GM21528 (cell line): ENCODE measurements around the gene MATK.
"Not testable (repeated sequence)": the region's sequence is repeated elsewhere in the genome, so short reads cannot be mapped to it uniquely, and the experiment has no call there.

Source experiments
- ATAC-seq: cut with Tn5 transposase; IDR thresholded peaks from one replicate; pipeline ENCODE4 v1.9.1; 2021; ENCODE audit warnings: mild to moderate bottlenecking, moderate library complexity; ENCODE audit not compliant: unreplicated experiment, low FRiP score

MATK gene

DNA sequence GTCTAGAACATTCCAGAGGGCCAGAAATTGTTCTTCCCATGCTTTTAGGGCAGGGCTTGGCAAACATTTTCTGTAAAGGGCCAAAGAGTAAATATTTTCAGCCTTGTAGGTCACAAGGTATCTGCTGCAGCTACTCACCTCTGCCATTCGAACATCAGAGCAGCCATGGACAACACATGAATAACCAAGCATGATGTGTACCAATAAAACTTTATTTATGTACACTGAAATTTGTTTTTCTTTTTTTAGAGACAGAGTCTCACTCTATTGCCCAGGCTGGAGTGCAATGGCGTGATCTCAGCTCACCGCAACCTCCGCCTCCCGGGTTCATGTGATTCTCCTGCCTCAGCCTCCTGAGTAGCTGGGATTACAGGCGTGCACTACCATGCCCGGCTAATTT lies 28.5 kb downstream of the MATK start:
- ATAC-seq = not testable (repeated sequence)

DNA sequence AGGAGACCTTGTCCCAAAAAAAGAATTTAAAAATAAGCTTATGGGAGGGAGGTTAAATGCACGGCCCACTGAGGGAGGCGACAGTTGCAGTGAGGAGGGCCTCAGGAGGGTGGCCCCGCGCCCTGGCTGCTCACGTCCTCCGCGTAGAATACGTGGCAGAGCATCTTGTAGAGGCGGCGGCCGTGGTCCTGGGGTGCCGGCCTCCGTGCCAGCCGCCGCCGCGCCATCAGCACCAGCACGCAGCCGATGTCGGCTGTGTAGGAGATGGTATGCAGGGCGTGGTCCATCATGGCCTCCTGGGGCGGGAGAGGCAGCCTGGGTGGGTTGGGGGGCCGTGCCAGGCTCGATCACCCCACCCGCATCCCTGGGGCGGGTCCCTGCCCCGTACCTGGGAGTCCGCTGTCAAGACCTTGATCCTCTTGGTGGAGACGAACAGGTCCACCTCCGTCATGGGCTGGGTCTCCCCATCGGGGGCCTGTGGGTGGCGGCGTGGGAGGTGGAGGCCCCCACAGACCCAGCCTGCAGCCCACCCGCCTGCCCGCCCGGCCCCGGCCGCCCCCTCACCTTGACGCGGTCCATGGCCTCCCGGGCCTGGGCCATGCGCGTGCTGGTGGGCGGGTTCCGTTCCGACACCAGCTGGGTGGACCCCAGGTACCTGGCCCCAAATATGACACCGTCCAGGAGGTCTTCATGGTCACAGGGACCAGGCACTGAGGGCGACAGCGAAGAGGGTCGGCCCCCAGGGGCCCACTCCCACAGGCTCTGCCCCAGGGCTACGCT lies 32.4 kb downstream of the MATK start:
- ATAC-seq = no peak

DNA sequence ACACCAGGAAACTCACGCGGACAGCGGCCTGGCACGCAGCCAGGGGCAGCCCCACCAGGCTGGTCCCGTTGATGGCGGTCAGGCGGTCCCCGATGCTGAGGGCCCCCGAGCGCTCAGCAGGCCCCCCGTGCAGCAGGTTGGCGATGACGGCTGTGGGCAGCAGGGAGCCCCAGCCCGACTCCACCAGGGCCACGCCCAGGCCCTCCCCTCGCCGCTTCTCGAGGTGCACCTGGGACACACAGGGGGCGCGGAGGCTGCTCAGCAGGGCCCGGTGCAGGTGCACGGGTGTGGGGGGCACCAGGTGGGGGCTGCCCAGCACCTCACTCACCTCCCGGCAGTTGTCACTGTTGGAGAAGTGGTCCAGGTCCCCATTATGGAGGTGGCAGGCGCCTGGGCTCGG lies 33.7 kb downstream of the MATK start:
- ATAC-seq = no peak

DNA sequence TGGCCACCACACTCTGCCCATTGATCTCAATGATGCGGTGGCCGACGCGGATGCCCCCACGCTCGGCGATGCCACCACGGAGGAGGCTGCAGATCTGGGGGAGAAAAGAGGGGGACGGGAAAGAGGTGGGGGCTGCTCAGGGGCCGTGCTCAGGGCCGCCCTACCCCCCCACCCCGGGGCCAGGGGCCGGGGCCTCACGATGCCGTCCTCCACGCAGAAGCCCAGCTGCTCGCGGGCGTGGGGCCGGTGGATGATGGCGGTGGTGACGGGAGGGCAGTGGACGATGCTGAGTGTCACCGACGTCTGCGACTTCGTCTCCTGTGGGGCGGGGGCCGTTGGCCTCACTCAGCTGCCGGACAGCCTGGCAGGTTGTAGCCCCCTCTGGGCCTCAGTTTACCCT lies 34.9 kb downstream of the MATK start:
- no peak for ATAC-seq

DNA sequence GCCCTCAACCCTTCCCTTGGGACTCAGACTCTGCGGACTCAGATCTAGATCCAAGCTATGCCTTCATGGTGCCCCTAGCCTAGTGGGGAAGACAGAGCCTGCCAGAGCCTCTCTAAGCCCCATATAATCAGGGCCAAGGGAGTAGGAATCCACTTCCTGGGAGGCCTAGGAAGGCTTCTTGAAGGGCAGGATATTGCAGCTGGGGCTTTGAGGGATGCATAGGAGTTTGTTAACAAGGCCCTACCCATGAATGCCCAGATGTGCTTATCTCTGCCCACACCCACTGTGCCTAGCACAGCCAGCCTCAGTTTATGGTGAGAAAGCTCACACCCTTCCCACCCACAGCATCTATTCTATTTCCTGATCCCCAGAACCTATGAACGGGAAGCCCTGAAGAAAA lies 36.0 kb downstream of the MATK start:
- ATAC-seq = no peak

DNA sequence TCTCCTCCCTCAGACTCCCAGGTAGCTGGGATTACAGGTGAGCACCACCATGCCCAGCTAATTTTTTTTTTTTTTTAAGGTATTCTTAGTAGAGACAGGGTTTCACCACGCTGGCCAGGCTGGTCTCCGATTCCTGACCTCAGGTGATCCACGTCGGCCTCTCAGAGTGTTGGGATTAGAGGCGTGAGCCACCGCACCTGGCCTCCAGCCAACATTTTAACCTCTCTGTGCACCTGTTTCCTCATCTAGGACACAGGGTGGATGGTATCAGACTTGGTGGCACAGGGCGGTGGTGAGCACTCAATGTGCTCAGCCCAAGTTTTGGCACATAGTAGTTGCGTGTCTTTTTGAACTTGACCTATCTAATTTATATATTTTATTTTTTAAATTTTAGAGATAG lies 37.2 kb downstream of the MATK start:
- no peak for ATAC-seq

DNA sequence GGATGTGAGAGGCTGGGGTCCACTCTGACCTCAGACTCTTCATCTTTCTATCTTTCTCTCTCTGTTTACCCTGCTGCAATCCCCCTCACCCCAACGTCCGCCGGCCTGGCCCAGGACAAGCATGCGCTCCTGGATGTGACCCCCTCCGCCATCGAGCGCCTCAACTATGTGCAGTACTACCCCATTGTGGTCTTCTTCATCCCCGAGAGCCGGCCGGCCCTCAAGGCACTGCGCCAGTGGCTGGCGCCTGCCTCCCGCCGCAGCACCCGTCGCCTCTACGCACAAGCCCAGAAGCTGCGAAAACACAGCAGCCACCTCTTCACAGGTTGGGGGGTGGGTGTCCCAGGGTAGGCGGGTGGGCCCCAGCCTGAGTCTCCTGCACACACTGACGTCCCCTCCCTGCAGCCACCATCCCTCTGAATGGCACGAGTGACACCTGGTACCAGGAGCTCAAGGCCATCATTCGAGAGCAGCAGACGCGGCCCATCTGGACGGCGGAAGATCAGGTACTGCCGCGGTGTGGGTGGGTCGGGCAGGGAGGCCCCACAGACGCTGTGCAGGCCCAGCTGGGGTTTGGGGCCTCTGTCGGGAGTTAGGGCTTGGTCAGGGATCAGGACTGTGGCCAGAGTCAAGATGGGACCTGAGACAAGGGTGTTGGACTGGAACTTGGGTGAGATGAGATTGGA lies 39.7 kb downstream of the MATK start:
- no peak for ATAC-seq

DNA sequence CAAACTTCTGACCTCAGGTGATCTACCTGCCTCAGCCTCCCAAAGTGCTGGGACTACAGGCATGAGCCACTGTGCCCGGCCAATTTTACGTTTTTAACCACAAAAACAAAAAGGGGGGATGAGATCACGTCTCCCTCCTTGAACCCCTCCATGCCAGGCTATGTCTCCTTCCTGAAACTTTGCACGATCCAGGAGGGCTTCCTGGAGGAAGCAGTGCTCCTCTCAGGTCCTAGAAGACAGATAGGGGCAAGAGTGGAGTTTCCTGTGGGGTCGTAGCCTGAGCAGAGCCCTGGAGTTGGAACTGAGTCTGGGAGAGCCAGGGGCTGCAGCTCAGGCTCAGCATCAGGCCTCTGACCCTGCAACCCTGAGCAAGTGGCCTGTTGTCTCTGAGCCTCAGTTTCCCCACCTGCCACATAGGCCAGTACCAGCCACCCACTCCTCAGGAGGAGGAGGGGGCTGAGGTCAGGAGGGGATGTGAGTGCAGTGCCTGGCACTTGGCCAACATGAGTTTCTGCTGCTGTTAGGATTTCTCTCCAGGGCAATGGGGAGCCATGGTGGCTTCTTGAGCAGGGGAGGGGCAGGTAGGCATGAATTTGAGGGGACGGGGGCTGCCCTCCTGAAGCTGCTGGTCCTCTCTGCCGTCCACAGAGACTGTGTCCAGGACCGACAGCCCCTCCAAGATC lies 40.7 kb downstream of the MATK start:
- ATAC-seq = no peak

DNA sequence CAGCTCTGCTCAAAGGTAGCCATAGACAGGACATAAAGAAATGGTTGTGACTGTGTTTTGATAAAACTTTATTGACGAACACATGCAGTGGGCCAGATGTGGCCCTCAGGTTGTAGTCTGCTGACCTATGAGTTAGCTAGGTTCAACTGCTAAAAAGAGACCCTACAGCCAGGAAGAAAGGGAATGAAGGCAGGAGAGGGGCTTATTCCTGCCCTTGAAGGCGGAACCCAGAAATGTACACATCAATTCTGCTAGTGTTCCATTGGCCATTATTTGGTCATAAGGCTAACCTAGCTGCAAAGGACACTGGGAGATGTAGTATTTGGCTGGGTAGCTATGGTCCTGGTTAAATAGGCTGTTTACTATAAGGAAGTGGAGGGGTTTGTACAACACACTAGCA lies 42.7 kb downstream of the MATK start:
- no peak for ATAC-seq

DNA sequence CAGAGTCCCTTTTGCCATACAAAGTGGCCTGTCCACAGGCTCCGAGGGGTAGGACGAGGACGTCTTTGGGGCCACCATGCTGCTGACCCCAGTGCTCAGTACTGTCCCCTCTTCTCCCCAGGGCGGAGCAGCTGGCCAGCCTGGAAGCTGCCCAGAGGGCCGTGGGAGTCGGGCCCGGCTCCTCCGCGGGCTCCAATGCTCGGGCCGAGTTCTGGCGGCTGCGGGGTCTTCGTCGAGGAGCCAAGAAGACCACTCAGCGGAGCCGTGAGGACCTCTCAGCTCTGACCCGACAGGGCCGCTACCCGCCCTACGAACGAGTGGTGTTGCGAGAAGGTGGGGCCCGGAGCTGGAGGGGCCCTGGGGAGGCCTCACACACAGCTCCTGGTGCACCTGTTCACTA lies 45.8 kb downstream of the MATK start:
- ATAC-seq = no peak

DNA sequence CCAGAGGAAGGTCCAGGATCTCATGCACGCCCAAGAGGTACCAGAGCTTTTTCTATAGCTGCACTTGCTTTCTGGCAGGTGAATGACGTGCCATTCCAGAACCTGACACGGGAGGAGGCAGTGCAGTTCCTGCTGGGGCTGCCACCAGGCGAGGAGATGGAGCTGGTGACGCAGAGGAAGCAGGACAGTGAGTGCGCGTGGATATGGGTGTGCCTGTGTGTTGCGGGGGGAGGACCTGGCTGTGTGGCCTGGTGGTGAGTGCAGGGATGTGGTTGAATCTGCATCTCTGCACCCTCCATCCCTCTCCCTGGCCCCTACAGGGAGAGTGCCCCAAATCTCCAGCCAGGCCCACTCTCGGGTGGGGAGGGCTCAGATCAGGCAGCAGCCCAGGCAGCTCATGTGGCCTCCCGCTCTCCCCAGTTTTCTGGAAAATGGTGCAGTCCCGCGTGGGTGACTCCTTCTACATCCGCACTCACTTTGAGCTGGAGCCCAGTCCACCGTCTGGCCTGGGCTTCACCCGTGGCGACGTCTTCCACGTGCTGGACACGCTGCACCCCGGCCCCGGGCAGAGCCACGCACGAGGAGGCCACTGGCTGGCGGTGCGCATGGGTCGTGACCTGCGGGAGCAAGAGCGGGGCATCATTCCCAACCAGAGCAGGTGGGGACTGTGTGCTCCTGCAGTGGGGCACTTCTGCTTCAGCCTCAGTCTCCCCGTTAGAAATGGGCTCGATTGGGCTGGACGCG lies 47.5 kb downstream of the MATK start:
- no peak for ATAC-seq

DNA sequence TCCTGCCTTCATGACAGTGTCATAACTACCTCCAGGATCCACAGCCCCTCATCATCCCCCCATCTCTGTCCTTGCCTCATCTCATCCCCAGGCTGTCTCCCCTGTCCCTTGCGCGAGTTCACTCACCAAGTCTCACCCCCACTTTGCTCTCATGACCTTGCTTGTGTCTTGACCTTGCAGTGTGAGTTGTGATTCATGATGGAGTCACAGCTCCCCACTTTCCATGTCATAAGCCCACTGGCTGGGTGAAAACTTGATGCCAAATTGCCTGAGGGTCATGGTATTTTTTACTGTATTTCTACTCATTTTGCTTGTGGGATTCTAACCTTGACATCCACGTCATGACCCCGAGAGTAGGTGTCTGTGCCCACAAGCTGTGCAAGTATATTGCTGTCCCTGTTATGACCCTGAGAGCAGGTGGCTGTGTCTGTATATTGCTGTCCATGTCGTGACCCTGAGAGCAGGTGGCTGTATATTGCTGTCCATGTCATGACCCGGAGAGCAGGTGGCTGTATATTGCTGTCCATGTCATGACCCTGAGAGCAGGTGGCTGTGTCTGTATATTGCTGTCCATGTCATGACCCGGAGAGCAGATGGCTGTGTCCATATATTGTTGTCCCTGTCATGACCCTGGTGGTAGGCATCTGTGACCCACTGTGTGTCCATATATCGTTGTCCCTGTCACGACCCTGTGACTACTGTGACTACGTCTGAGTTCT lies 48.5 kb downstream of the MATK start:
- ATAC-seq = no peak

DNA sequence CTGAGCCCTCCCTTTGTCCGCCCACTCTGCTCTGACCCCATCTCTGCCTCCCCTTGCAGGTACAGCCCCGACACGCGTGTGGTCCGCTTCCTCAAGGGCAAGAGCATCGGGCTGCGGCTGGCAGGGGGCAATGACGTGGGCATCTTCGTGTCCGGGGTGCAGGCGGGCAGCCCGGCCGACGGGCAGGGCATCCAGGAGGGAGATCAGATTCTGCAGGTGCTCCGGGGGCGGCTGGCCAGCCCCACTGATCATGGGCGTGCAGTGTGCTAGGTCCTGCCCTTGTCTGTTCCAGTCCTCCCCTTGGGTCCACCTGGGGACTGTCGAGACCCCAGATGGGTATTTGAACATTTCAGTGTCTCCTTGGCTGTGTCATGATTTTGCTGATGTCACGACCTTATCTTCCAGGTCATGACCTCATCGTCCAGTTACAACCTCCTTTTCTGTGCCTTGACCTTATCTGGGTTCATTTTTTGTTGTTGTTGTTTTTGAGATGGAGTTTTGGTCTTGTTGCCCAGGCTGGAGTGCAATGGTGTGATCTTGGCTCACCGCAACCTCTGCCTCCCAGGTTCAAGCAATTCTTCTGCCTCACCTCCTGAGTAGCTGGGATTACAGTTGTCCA lies 50.0 kb downstream of the MATK start:
- ATAC-seq = no peak

DNA sequence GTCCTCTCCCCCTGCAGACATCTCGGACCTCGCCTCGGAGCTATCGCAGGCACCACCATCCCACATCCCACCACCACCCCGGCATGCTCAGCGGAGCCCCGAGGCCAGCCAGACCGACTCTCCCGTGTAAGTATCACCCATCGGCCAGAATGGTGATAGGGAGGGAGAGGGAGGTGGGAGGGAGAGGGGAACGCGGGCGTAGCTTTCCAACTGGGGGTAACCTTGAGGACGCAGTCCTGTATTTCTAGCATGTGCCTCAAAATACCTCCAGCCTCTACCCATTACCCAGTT lies 51.9 kb downstream of the MATK start:
- ATAC-seq = no peak

DNA sequence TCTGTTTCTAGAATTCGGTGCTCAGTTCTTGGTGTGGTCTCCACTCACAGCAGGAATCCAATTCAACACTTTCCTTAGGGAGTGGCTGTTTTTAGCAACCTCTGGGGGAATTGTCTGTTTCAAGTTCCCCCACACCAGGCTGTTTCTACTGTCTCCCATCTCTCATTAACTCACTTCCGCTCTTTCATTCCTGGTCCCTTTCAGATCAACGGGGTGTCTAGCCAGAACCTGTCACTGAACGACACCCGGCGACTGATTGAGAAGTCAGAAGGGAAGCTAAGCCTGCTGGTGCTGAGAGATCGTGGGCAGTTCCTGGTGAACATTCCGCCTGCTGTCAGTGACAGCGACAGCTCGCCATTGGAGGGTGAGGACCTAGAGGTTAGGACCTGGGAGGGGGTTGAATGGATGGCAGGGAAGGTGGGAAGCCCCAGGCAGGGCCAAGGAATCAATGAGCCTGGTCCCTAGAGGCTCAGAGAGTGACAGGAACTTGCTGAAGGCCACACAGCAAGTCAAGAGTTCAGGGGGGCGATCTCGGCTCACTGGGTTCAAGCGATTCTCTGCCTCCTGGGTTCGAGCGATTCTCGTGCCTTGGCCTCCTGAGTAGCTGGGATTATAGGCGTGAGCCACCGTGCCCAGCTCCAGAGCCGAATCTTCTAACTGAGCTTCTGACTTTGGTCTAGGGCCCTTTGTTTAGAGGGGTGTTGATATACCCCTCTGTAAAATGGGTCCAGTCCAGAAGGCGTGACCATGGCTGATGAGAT lies 52.5 kb downstream of the MATK start:
- ATAC-seq = no peak

DNA sequence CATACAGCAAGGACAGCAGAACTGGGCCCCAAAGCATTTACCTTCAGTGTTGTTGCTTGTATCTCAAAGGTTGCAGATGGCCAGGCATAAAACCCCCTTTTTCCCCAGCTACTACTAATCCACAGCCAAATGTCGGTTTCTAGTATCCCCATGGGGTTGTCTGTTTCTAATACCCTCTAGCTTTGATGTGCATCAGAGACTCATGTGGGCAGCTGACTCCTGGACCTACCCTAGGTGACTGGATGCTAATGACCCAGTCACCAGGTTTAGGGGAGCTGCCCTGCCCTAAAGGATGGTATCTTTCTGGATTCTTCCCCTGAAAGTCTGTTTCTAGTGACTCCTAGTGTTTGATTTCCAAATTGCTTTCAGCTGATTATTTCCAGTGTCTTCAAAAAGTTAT lies 54.1 kb downstream of the MATK start:
- no peak for ATAC-seq

DNA sequence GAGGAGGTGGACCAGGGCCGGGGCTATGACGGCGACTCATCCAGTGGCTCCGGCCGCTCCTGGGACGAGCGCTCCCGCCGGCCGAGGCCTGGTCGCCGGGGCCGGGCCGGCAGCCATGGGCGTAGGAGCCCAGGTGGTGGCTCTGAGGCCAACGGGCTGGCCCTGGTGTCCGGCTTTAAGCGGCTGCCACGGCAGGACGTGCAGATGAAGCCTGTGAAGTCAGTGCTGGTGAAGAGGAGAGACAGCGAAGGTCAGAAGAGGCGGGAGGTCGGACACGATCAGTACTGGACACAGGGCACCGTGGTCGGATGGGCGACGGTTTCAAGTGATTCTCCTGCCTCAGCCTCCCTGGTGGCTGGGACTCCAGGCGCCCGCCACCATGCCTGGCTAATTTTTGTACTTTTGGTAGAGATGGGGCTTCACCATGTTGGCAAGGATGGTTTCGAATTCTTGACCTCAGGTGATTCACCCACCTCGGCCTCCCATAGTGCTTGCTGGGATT lies 55.7 kb downstream of the MATK start:
- no peak for ATAC-seq
